Tibial artery (tissue), 4 donors: Measurements from ENCODE around the gene EDEM3.

Experiments used
- DNase-seq, 2 donors: peaks; one replicate each; pipeline ENCODE4 v3.0.0-alpha.2; 2019
- H3K27ac ChIP-seq, 2 donors: fragments of 200-600 bp; sonication (generic) in 1 of 2; 1 replicate in 1 of 2; 2 replicates in 1 of 2; pipeline ENCODE4 v1.5.1; 2018 to 2019; ENCODE audit warnings: mild to moderate bottlenecking in 1 of 2
- H3K27me3 ChIP-seq, 2 donors: fragments of 200-600 bp; sonication (generic) in 1 of 2; one replicate each; pipeline versions ENCODE4 v1.5.1 to v1.6.0; 2016 to 2019
- H3K36me3 ChIP-seq, 3 donors: fragments of 200-600 bp; sonication (generic) in 2 of 3; one replicate each; pipeline ENCODE4 v1.5.1; 2016 to 2019; ENCODE audit warnings: mild to moderate bottlenecking in 2 of 3
- H3K4me1 ChIP-seq, 4 donors: fragments of 200-600 bp; sonication (generic) in 2 of 4; 1 replicate in 3 of 4; 2 replicates in 1 of 4; pipeline ENCODE4 v1.5.1; 2016 to 2019
- H3K4me3 ChIP-seq, 2 donors: fragments of 200-600 bp; sonication (generic) in 1 of 2; 1 replicate in 1 of 2; 2 replicates in 1 of 2; pipeline ENCODE4 v1.5.1; 2018 to 2019; ENCODE audit warnings: mild to moderate bottlenecking in 2 of 2
- H3K9me3 ChIP-seq, 3 donors: fragments of 200-600 bp; sonication (generic) in 1 of 3; one replicate each; pipeline ENCODE4 v1.5.1; 2016 to 2019
- intact Hi-C: fragments of 100-400 bp; cut with DNase I; formaldehyde crosslinking; loops from one replicate; pipeline ENCODE4 v1.15.0; 2023; ENCODE audit warnings: low total_unique reads
- TF ChIP-seq, protein P1 (sequence below), 2 experiments: fragments of 200-600 bp in 1 of 2; fragments of 450-650 bp in 1 of 2; IDR thresholded peaks; one replicate each; pipeline ENCODE4 v1.5.1; 2017 to 2019; ENCODE audit warnings: antibody characterized with exemption in 2 of 2, mild to moderate bottlenecking in 1 of 2, moderate library complexity in 1 of 2

Gene EDEM3

DNA sequence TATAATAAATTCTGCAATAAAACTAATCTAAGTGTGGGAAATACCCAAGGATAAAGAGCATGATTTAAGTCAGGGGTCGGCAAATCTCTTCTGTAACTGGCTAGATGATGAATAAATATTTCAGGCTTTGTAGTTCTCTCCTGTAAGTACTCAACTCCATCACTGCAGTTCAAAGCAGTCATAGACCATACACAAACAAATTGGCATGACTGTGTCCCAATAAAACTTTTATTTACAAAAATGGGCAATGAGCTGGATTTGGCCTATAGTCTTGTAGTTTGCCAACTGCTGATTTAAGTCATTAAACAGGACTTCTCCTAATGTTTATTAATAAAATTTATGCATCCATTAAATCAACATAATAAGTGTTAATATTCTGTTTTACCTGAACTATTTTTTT, 49.4 kb downstream of the EDEM3 start:
- peaks cover 61 to 84% (median 77%) of the 10 kb centered on the region in 3 donors for H3K36me3 ChIP-seq

DNA sequence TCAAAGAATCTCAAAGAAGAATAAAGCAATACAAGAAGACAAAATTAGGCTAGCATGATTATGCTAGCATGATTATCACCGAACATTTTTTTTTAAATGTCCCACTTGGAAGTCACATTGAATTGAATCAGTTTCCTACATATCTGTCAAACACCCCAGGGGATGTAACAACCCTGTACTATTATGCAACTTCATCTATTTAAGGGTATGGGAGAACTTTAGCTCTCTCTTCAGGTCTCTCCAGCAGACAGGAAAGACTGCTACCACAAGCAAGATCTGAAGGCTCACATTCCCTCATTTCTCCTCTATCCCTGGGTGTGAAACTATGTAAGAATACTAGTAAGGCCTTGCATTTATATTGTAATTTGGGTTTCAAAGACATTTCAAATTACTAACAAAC, 52.8 kb downstream of the EDEM3 start:
- Histone ChIP-seq H3K27me3 (no peaks in the 10 kb centered on the region), H3K27ac (no peak overlapping the region), H3K4me3 (no peak overlapping the region), H3K9me3 (no peaks in the 10 kb centered on the region), H3K36me3 (peaks cover 31 to 56% (median 42%) of the 10 kb centered on the region in 3 donors), H3K4me1 (no peaks in the 10 kb centered on the region)
- TF ChIP-seq, protein P1, sequence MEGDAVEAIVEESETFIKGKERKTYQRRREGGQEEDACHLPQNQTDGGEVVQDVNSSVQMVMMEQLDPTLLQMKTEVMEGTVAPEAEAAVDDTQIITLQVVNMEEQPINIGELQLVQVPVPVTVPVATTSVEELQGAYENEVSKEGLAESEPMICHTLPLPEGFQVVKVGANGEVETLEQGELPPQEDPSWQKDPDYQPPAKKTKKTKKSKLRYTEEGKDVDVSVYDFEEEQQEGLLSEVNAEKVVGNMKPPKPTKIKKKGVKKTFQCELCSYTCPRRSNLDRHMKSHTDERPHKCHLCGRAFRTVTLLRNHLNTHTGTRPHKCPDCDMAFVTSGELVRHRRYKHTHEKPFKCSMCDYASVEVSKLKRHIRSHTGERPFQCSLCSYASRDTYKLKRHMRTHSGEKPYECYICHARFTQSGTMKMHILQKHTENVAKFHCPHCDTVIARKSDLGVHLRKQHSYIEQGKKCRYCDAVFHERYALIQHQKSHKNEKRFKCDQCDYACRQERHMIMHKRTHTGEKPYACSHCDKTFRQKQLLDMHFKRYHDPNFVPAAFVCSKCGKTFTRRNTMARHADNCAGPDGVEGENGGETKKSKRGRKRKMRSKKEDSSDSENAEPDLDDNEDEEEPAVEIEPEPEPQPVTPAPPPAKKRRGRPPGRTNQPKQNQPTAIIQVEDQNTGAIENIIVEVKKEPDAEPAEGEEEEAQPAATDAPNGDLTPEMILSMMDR (IDR thresholded peaks at IDR 0.05) = no peak
- intact Hi-C loops = no loop called here
- DNase-seq = no peak

More for the DNA sequence above, 49.4 kb downstream of the EDEM3 start:
- TF ChIP-seq, protein P1 (IDR thresholded peaks at IDR 0.05) = no peak
- Histone ChIP-seq H3K4me3 (no peak overlapping the region), H3K27me3 (no peaks in the 10 kb centered on the region), H3K27ac (no peak overlapping the region), H3K4me1 (no peaks in the 10 kb centered on the region), H3K9me3 (no peaks in the 10 kb centered on the region)
- intact Hi-C loops = no loop called here
- DNase-seq = no peak

DNA sequence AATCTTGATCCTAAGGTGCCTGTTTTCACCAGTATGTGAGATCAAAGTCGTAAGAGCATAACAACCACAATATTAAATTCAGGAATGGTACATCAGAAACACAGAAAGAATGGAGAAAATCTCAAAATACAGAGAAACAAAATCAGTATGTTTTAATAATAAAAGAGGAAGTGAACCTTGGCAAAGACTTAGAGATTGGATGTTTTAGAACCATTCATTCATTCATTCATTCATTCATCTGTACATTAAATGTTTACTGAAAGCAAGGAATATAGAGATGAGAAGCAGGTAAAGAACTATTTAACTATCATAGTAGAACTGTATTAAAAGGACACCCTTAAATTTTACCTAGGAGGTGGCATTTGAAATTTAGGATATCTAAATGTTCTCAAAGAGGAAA, 55.7 kb downstream of the EDEM3 start:
- no peaks in the 10 kb centered on the region for H3K27me3 ChIP-seq
- no peaks in the 10 kb centered on the region for H3K4me1 ChIP-seq
- peaks cover 27 to 51% (median 32%) of the 10 kb centered on the region in 3 donors for H3K36me3 ChIP-seq
- intact Hi-C loops = no loop called here
- DNase-seq = no peak
- H3K4me3 ChIP-seq = no peak overlapping the region
- H3K27ac ChIP-seq = no peak overlapping the region
- TF ChIP-seq, protein P1 (IDR thresholded peaks at IDR 0.05) = no peak
- H3K9me3 ChIP-seq = no peaks in the 10 kb centered on the region

DNA sequence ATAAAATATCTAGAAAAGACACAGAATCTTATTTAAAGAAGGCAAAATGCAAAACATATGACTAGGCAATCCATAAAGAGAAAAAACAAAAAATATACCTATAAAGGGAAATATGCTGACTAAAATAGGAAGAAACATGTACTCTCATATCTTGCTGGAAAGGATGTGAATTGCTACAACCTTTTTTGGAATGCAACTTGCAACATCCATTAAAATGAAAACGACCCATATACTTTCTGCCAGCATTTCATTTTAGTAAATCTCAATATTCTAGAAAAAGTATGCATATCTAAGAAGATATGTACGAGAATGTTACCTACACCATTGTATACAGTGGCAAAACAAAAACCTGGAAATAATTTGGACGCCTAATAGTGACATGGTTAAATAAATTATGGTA, 56.6 kb downstream of the EDEM3 start:
- TF ChIP-seq, protein P1 (IDR thresholded peaks at IDR 0.05) = no peak
- H3K27ac ChIP-seq = no peak overlapping the region
- intact Hi-C loops = no loop called here
- peaks cover 29 to 53% (median 34%) of the 10 kb centered on the region in 3 donors for H3K36me3 ChIP-seq
- H3K9me3 ChIP-seq = no peaks in the 10 kb centered on the region
- H3K27me3 ChIP-seq = no peaks in the 10 kb centered on the region
- DNase-seq = no peak
- H3K4me3 ChIP-seq = no peak overlapping the region
- no peaks in the 10 kb centered on the region for H3K4me1 ChIP-seq

DNA sequence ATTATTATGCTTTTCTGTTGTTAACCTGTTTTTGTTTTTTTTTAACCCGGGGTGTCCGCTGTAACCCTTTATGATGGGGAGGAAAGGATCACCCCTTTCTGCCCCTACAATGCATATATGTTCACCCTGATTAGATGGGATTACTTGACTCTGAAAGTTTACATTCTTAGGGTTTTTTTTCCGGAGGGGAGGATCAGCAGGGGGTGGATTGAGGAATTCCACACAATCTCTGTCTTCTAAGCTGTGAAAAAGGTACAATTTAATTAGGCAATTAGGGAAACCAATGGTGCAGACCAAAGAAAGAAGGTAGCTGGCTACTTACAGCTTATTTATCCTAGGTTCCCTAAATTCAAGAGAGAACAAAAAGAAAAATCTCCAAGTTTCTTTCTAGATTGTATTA, 58.3 kb downstream of the EDEM3 start:
- TF ChIP-seq, protein P1 (IDR thresholded peaks at IDR 0.05) = no peak
- H3K4me3 ChIP-seq = no peak overlapping the region
- H3K36me3 ChIP-seq = peaks cover 14 to 44% (median 18%) of the 10 kb centered on the region in 3 donors
- no peak overlapping the region for H3K27ac ChIP-seq
- no peaks in the 10 kb centered on the region for H3K9me3 ChIP-seq
- intact Hi-C loops = no loop called here
- DNase-seq = no peak
- no peaks in the 10 kb centered on the region for H3K27me3 ChIP-seq
- H3K4me1 ChIP-seq = no peaks in the 10 kb centered on the region

DNA sequence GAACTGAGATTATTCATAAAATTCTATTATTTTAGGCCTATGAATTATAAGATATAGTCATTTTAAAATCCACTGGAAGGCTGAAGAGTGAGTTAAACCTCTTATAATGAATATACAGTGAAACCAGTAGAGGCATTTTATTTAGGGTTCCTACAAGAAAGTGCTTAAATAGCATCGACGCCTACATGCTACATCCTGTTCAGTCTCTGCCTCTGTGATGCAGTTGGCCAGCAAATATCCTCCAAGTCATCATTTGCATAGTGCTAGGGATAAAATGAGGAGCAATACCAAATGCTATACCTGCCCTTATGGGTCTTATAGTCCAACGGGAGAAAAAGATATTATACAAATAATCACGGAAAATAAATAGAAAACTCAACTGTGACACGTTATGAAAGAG, 59.6 kb downstream of the EDEM3 start:
- intact Hi-C loops = no loop called here
- no peak overlapping the region for H3K27ac ChIP-seq
- TF ChIP-seq, protein P1 (IDR thresholded peaks at IDR 0.05) = no peak
- H3K9me3 ChIP-seq = no peaks in the 10 kb centered on the region
- peaks cover 0 to 3% (median 0%) of the 10 kb centered on the region in 4 donors for H3K4me1 ChIP-seq
- H3K4me3 ChIP-seq = no peak overlapping the region
- no peak for DNase-seq
- H3K27me3 ChIP-seq = no peaks in the 10 kb centered on the region
- peaks cover 14 to 35% (median 17%) of the 10 kb centered on the region in 3 donors for H3K36me3 ChIP-seq
